Activated naive CD8-positive, alpha-beta T cell (primary cell): ENCODE results near the gene ABCA6.
"Not testable (repeated sequence)": the region's sequence is repeated elsewhere in the genome, so short reads cannot be mapped to it uniquely, and the experiment has no call there.

ENCODE experiments used
- H3K27ac Mint-ChIP-seq: one replicate; pipeline ENCODE4 v1.8.0; 2021; ENCODE audit warnings: mixed read lengths
- H3K27me3 Mint-ChIP-seq: one replicate; pipeline ENCODE4 v1.8.0; 2021; ENCODE audit warnings: mixed read lengths
- H3K36me3 Mint-ChIP-seq: one replicate; pipeline ENCODE4 v1.8.0; 2021; ENCODE audit warnings: mixed read lengths
- H3K4me1 Mint-ChIP-seq: one replicate; pipeline ENCODE4 v1.8.0; 2021; ENCODE audit warnings: low read depth, mixed read lengths
- H3K4me3 Mint-ChIP-seq: one replicate; pipeline ENCODE4 v1.8.0; 2021; ENCODE audit warnings: mild to moderate bottlenecking, mixed read lengths
- H3K9me3 Mint-ChIP-seq: one replicate; pipeline ENCODE4 v1.8.0; 2021; ENCODE audit warnings: low read depth, mixed read lengths

Gene ABCA6

DNA sequence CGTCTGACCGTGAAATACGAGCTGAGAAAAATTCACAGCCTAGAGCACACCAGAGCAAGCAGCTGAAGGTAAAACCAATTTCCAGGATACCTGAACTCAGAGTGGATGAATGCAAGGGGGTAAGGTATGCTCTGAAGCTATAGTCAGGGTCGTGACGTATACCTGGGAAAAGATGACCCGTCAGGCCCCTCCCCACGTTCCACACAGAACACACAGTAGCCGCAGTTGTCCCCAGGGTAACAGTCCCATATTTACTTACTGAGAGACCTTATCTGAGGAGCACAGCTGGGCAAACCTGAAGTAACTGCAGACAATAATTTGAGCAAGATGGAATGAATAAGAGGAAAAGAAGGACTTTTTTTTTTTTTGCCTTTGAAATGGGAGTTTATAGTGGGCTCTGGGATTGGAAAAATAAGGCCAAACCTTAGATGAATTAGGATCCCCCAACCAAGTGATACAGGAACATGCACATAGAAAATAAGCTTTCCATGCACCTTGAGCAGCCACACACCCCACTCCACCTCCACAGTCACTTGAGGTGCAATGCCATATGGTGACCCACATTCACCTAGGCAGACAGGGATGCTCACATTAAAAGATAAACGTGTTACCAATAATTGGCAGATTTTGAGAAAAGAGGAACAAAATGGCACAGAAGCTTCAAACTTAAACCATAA, 38.0 kb downstream of the ABCA6 start:
- Mint-ChIP-seq H3K27me3 (no peaks in the 10 kb centered on the region), H3K4me3 (no peak overlapping the region), H3K27ac (no peak overlapping the region), H3K36me3 (no peaks in the 10 kb centered on the region), H3K4me1 (no peaks in the 10 kb centered on the region), H3K9me3 (no peaks in the 10 kb centered on the region)

DNA sequence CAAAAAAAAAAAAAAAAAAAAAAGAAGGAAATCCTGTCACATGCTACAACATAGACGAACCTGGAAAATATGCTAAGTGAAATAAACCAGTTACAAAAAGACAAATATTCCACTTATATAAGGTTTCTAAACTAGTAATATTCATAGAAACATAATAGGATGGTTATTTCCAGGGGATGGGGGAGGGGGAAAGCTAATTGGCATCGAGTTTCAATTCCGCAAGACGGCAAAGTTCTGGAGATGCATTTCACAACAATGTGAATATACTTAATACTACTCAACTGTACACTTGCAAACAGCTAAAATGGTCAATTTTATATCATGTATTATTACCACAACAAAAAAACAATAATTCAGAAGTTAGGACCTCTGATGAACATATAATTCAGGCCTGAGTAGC, 43.1 kb downstream of the ABCA6 start:
- Mint-ChIP-seq H3K27me3 (no peaks in the 10 kb centered on the region), H3K9me3 (no peaks in the 10 kb centered on the region), H3K36me3 (no peaks in the 10 kb centered on the region), H3K27ac (no peak overlapping the region), H3K4me1 (no peaks in the 10 kb centered on the region), H3K4me3 (no peak overlapping the region)

DNA sequence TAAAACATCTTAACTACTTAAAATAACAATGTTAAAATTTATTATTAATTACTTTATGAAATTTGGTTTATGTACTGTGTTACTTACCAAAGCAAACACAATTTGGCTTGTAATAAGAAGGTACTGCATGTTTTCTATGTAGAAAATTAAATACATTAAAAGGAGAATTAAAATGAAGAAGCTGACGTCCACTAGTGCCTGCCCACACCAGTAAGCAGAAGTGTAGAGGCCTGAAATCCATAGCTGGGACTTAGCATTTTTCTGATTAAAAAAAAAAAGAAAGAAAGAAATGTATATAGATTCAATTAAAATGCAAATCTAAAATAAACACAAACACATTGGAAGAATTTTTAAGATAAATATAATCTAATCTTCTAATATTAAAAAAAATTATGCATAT, 45.2 kb downstream of the ABCA6 start:
- H3K36me3 Mint-ChIP-seq = no peaks in the 10 kb centered on the region
- no peak overlapping the region for H3K27ac Mint-ChIP-seq
- H3K4me3 Mint-ChIP-seq = no peak overlapping the region
- peaks cover 4% of the 10 kb centered on the region for H3K4me1 Mint-ChIP-seq
- peaks cover 2% of the 10 kb centered on the region for H3K27me3 Mint-ChIP-seq
- no peaks in the 10 kb centered on the region for H3K9me3 Mint-ChIP-seq

- Mint-ChIP-seq H3K27ac (no peak overlapping the region), H3K4me3 (no peak overlapping the region), H3K9me3 (no peaks in the 10 kb centered on the region), H3K27me3 (peaks cover 2% of the 10 kb centered on the region), H3K4me1 (peaks cover 4% of the 10 kb centered on the region), H3K36me3 (no peaks in the 10 kb centered on the region)
These were observed 47.7 kb downstream of the ABCA6 start for GRCh38 chr17:69093995-69094394.

- Mint-ChIP-seq H3K27ac (no peak overlapping the region), H3K4me1 (peaks cover 4% of the 10 kb centered on the region), H3K4me3 (no peak overlapping the region), H3K9me3 (no peaks in the 10 kb centered on the region), H3K36me3 (no peaks in the 10 kb centered on the region), H3K27me3 (peaks cover 2% of the 10 kb centered on the region)
These were observed 48.4 kb downstream of the ABCA6 start for GRCh38 chr17:69093279-69093789.

GRCh38 chr17:69090365-69090764, 51.3 kb downstream of the ABCA6 start:
- H3K4me3 Mint-ChIP-seq = no peak overlapping the region
- peaks cover 4% of the 10 kb centered on the region for H3K4me1 Mint-ChIP-seq
- H3K36me3 Mint-ChIP-seq = no peaks in the 10 kb centered on the region
- H3K27ac Mint-ChIP-seq = no peak overlapping the region
- peaks cover 2% of the 10 kb centered on the region for H3K27me3 Mint-ChIP-seq
- H3K9me3 Mint-ChIP-seq = no peaks in the 10 kb centered on the region

DNA sequence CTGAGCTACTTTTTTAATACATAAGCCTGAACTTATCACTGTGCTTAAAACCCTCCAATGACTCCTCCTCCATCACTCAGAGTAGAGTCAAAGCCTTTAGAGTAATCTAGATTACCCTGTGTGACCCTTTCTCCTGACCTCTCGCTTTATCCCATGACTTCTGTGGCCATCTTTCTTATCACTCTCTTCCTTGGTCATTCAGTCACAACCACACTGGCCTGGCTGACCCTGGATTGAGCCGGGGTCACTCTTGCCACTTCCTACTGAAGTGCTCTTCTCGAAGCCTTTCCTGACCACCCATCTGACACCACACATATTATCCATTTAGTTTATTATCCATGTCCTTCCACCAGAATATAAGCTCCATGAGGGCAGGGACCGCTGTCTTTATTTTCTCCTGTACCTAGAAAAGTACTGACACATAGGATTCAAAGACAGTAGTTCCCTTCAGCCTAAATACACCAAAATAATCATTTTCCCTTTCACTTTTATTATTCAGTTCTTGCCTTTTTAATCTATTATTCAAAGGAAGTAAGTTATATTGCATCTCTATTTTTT, 53.0 kb downstream of the ABCA6 start:
- Mint-ChIP-seq H3K4me3 (no peak overlapping the region), H3K27me3 (peaks cover 2% of the 10 kb centered on the region), H3K9me3 (no peaks in the 10 kb centered on the region), H3K27ac (no peak overlapping the region), H3K36me3 (no peaks in the 10 kb centered on the region), H3K4me1 (peaks cover 4% of the 10 kb centered on the region)

- no peaks in the 10 kb centered on the region for H3K4me1 Mint-ChIP-seq
- no peaks in the 10 kb centered on the region for H3K27me3 Mint-ChIP-seq
- no peaks in the 10 kb centered on the region for H3K9me3 Mint-ChIP-seq
- no peak overlapping the region for H3K27ac Mint-ChIP-seq
- H3K4me3 Mint-ChIP-seq = no peak overlapping the region
- peaks cover 3% of the 10 kb centered on the region for H3K36me3 Mint-ChIP-seq
These were observed 55.1 kb downstream of the ABCA6 start for GRCh38 chr17:69086641-69087040.

DNA sequence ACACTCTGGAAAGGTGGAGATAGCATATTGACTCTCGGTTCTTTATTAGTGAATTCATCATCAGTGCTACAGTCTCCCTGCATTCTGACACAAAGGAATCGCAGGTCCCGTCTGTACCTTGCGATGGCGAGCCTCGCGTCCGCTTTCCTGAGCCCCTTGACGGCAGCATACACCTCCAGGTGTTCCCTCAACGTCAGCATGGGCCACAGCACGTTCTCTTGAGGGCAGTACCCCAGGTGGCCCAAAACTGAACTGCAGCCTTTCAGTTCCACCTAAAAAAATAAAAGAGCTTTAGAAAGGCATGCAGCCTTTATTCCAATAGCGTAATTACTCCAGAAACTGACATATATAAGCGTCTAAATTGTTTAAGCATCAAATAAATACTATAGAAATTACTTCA, 56.8 kb downstream of the ABCA6 start:
- no peak overlapping the region for H3K4me3 Mint-ChIP-seq
- no peak overlapping the region for H3K27ac Mint-ChIP-seq
- no peaks in the 10 kb centered on the region for H3K27me3 Mint-ChIP-seq
- no peaks in the 10 kb centered on the region for H3K9me3 Mint-ChIP-seq
- no peaks in the 10 kb centered on the region for H3K4me1 Mint-ChIP-seq
- H3K36me3 Mint-ChIP-seq = peaks cover 3% of the 10 kb centered on the region

DNA sequence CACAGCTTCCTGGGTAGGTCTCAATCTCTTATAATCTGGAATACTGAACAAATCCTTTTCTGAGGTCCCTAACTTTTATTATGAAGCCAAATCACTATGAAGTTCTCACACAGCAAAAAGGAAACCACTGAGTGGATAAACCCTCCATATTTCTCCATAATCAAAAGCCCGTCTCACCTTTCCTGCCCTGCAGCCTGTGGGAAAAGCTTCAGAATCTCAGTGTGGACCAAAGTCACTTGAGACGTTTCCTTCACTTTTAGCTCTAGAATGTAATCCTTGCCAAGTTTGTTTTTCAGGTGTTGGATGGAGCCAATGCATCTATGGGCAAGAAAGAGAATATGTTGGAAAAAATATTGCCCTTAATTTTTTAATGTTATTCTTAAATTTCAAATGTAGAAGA, 59.0 kb downstream of the ABCA6 start:
- H3K4me3 Mint-ChIP-seq = no peak overlapping the region
- H3K27ac Mint-ChIP-seq = no peak overlapping the region

GRCh38 chr17:69078864-69079263, 62.8 kb downstream of the ABCA6 start:
- no peaks in the 10 kb centered on the region for H3K27me3 Mint-ChIP-seq
- peaks cover 16% of the 10 kb centered on the region for H3K9me3 Mint-ChIP-seq
- no peak overlapping the region for H3K4me3 Mint-ChIP-seq
- no peaks in the 10 kb centered on the region for H3K4me1 Mint-ChIP-seq
- no peak overlapping the region for H3K27ac Mint-ChIP-seq
- peaks cover 13% of the 10 kb centered on the region for H3K36me3 Mint-ChIP-seq

More for the DNA sequence above, 59.0 kb downstream of the ABCA6 start:
- no peaks in the 10 kb centered on the region for H3K27me3 Mint-ChIP-seq
- peaks cover 3% of the 10 kb centered on the region for H3K36me3 Mint-ChIP-seq
- H3K4me1 Mint-ChIP-seq = no peaks in the 10 kb centered on the region
- H3K9me3 Mint-ChIP-seq = no peaks in the 10 kb centered on the region

GRCh38 chr17:69075823-69076222, 65.9 kb downstream of the ABCA6 start:
- peaks cover 28% of the 10 kb centered on the region for H3K9me3 Mint-ChIP-seq
- peaks cover 6% of the 10 kb centered on the region for H3K4me1 Mint-ChIP-seq
- no peak overlapping the region for H3K27ac Mint-ChIP-seq
- peaks cover 15% of the 10 kb centered on the region for H3K36me3 Mint-ChIP-seq
- H3K4me3 Mint-ChIP-seq = no peak overlapping the region
- H3K27me3 Mint-ChIP-seq = no peaks in the 10 kb centered on the region

DNA sequence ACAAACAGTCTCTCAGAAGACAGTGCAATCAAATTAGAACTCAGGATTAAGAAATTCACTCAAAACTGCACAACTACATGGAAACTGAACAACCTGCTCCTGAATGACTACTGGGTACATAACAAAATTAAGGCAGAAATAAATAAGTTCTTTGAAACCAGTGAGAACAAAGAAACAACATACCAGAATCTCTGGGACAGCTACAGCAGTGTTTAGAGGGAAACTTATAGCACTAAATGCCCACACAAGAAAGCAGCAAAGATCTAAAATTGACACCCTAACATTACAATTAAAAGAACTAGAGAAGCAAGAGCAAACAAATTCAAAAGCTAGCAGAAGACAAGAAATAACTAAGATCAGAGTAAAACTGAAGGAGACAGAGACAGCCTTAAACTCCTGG, 68.3 kb downstream of the ABCA6 start:
- H3K27ac Mint-ChIP-seq, H3K27me3 Mint-ChIP-seq, H3K4me3 Mint-ChIP-seq, H3K4me1 Mint-ChIP-seq: not testable (repeated sequence)
- H3K9me3 Mint-ChIP-seq = peaks cover 28% of the 10 kb centered on the region
- H3K36me3 Mint-ChIP-seq = peaks cover 15% of the 10 kb centered on the region

- not testable (repeated sequence) for H3K27ac Mint-ChIP-seq, H3K4me3 Mint-ChIP-seq, H3K4me1 Mint-ChIP-seq, H3K27me3 Mint-ChIP-seq
- Mint-ChIP-seq H3K36me3 (peaks cover 15% of the 10 kb centered on the region), H3K9me3 (peaks cover 28% of the 10 kb centered on the region)
These were observed 68.9 kb downstream of the ABCA6 start for GRCh38 chr17:69072803-69073256.

- H3K4me1 Mint-ChIP-seq = peaks cover 13% of the 10 kb centered on the region
- not testable (repeated sequence) for H3K27me3 Mint-ChIP-seq, H3K27ac Mint-ChIP-seq, H3K36me3 Mint-ChIP-seq, H3K4me3 Mint-ChIP-seq
- H3K9me3 Mint-ChIP-seq = peaks cover 16% of the 10 kb centered on the region
These were observed 70.5 kb downstream of the ABCA6 start for GRCh38 chr17:69071233-69071586.
